Stimulated activated CD4-positive, alpha-beta T cell treated with anti-CD3 and anti-CD28 coated beads, Interleukin-4, amount 100 ng/mL, for 48 hours (primary cell): Measurements from ENCODE around the gene TRMT5.
A peak's percentile ranks its signal among the peaks of the same experiment; 100 is the strongest.

ENCODE experiments used
- DNase-seq, 2 donors: peaks; one replicate each; pipeline ENCODE4 v3.0.0-alpha.2; 2020; ENCODE audit warnings: low read depth in 2 of 2

TRMT5 gene, protein sequence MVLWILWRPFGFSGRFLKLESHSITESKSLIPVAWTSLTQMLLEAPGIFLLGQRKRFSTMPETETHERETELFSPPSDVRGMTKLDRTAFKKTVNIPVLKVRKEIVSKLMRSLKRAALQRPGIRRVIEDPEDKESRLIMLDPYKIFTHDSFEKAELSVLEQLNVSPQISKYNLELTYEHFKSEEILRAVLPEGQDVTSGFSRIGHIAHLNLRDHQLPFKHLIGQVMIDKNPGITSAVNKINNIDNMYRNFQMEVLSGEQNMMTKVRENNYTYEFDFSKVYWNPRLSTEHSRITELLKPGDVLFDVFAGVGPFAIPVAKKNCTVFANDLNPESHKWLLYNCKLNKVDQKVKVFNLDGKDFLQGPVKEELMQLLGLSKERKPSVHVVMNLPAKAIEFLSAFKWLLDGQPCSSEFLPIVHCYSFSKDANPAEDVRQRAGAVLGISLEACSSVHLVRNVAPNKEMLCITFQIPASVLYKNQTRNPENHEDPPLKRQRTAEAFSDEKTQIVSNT

DNA sequence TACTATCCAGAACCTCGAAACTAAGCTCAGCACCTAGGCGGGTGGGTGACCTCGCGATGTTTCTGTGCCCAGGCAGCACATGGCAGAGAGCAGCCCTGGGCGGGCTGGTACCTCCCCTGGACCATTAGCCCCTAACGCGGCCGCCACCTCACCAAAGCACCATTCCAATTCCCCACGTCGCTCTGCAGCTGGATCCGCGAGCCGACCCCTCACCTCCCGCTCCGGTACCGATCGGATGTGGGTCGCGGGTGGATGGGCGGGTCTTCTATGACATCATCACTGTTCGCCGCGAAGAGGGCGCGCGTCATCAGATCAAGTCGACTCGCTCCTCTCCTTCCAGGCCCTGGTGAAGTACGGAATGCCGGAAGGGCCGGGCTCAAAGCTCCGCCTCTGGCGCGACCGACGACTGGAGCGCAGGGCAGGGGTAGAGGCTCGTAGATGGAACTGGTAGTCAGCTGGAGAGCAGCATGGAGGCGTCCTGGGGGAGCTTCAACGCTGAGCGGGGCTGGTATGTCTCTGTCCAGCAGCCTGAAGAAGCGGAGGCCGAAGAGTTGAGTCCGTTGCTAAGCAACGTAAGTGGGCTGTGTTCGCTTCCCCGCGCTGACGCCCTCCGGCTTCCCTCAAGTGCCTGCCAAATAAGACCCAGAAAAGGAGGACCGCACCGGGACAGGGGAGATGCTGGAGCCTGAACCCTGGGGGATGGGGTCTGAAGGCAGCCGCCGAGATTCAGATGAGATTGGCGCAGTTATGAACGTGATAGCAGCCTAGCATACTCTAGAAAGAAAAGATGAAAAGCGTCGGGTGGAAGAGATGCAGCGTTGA, at the start of gene TRMT5, which contains the start of gene SLC38A6:
Gene TRMT5, minus strand, starts transcription at position 269 of the 822 bp plus-strand sequence. Its CDS starts 106 bp downstream, at position 163.
Gene SLC38A6, plus strand, starts transcription at position 435 of the 822 bp plus-strand sequence. Its CDS starts 33 bp downstream, at position 468.
- DNase-seq: peak; percentile 83 to 85

GRCh38 chr14:61026526-61026925, 45.6 kb upstream of the TRMT5 start:
- no peak for DNase-seq

GRCh38 chr14:61025251-61026223, 44.7 kb upstream of the TRMT5 start:
- DNase-seq: peak; percentile 14 to 16

- DNase-seq: no peak
Measured at GRCh38 chr14:61019537-61019936, 38.7 kb upstream of the TRMT5 start.

- DNase-seq: no peak
Measured at GRCh38 chr14:61003571-61003970, 22.7 kb upstream of the TRMT5 start.

- no peak for DNase-seq
Measured at GRCh38 chr14:60999536-60999935, 18.7 kb upstream of the TRMT5 start.

- no peak for DNase-seq
Measured at GRCh38 chr14:60998617-60999016, 17.7 kb upstream of the TRMT5 start.

GRCh38 chr14:60989599-60989998, 8.7 kb upstream of the TRMT5 start:
- DNase-seq: no peak

GRCh38 chr14:60986500-60986899, 5.6 kb upstream of the TRMT5 start:
- DNase-seq: no peak

- no peak for DNase-seq
Measured at GRCh38 chr14:60984196-60984595, 3.3 kb upstream of the TRMT5 start.

DNA sequence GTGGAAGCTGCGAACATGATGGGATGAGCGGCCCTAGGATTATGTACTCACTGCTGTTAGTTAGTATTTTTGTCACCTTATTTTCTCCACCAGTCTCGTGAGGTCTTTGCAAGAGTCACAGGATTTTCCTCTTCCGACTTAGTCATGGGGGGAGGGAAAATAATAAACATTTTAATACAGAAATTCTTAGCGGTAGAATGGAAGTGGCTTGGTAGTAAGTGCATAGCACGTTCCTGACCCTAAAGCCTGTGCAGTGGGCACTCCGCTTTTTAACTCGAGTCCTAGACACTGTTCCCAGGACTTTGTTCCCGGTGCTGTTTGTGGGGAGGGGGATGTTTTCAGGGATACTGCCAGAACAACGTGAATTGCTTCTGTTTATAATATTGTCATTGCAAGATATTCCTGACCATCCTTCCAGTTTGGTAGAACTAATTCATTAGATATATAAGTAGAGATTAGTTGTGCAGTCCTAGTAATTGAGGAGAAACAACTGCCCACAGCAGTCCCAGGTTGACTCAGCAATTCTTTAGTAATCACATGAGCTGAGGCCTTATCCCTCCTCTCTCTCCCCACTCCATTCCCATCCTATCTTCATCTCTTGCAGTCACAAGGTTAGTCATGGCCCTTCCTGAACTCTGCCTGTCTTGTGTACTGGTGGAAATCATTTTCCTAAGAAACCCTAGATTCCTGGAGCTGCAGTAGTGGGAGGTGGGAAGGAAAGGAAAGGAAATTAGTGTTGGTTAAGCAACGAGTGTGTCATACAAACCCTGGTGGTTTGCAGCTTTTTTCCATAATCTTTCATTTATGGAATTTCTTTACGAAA, 965 bp upstream of the TRMT5 start:
- no peak for DNase-seq

DNA sequence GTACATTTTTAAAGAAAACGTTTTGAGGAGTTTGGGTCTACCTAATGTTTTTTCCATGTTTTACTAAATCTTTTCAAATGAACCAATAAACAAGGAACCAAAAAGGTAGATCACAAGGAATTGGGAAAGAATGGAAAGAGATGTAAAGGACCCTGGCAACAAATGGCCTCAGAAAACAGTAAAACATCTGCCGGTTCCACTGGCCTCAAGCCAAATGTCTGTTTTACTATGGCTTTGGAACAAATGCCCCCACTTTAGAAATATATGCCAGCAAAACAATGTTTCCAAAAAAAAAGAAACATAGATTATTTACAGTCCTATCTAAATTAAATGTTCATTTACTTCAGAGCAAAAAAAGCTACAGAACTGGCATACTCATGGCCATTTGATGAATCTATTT, 3.0 kb downstream of the TRMT5 start:
- no peak for DNase-seq

DNA sequence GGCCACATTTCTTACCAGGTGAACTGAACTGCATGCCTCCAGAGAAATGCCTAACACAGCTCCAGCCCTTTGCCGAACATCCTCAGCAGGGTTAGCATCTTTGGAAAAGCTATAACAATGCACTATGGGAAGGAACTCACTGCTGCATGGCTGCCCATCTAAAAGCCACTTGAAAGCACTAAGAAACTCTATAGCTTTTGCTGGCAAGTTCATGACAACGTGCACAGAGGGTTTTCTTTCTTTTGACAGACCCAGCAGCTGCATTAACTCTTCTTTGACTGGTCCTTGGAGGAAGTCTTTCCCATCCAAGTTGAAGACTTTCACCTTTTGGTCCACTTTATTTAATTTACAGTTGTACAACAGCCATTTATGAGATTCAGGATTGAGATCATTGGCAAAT, 5.3 kb downstream of the TRMT5 start:
- DNase-seq: no peak

DNA sequence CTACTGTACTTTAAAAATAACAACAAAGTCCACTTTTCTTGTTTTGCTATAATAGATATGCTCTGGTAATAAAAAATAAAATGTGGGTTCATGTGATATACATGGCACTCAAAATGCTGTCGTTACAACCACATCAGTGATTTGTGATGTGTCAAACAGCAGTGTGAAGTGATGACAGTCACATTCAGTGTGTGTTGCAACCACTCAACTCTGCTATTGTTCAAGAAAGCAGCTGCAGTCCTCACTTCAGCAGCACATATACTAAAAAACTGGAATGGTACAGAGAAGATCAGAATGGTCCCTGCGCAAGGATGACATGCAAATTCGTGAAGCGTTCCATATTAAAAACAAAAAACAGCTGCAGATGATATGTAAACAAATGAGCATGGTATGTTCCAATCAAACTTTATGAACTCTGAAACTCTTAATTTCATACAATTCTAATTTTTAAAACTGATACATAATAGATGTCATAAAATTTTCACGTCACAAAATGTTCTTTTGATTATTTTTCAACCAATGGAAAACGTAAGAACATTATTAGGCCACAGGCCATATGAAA, 6.7 kb downstream of the TRMT5 start:
- no peak for DNase-seq

GRCh38 chr14:60973070-60973469, 7.8 kb downstream of the TRMT5 start:
- no peak for DNase-seq

GRCh38 chr14:60972295-60972694, 8.6 kb downstream of the TRMT5 start:
- no peak for DNase-seq

DNA sequence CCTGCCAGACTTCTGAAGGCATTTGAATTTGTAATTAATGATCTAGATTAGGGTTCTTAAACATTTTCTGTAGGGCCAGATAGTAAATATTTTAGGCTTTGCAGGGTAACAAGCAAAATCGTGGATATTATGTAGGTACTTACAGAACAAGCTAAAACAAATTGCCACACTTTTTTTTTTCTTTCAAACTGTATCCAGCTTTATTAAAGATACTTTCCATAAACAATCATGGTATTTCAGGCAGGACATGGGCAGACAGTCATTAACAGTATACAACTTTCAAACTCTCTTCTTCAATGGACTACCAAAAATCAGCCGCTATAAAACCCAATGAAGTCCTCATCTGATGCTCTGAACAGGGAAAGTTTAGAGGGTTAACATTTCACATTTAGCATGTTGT, 9.6 kb downstream of the TRMT5 start:
- DNase-seq: no peak

DNA sequence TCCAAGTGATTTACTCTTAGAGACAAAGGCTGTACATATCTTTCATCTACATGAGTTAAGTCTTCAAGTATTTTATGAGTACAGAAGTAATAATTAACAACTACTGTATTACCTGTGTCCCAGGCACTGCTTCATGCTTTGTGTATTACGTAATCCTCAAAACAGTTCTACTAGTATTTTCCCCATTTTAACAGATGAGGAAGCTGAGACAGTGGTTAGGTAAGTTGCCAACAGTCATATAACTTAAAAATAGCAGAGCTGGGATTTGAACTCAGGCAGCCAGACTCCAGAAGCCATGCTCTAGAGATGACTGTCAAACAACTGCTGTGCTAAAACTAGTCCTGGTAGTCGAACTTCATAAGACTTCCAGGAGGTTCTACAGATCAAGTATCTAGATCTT, 10.7 kb downstream of the TRMT5 start:
- no peak for DNase-seq

GRCh38 chr14:60968671-60969070, 12.2 kb downstream of the TRMT5 start:
- DNase-seq: no peak

- no peak for DNase-seq
Measured at GRCh38 chr14:60968099-60968498, 12.8 kb downstream of the TRMT5 start.
